ENCODE measurements around the gene ZNF544.
A peak's percentile ranks its signal among the peaks of the same experiment; 100 is the strongest.
"Not testable (repeated sequence)": the region's sequence is repeated elsewhere in the genome, so short reads cannot be mapped to it uniquely, and the experiment has no call there.

ZNF544 gene

GRCh38 chr19:58258259-58258658 is 29.5 kb downstream of the ZNF544 start:
- DNase-seq (ENCODE audit: low read depth) = not testable (repeated sequence)

GRCh38 chr19:58261600-58261967 is 32.9 kb downstream of the ZNF544 start:
- DNase-seq (ENCODE audit: low read depth) = no peak

- DNase-seq (ENCODE audit: low read depth) = no peak
These were observed 33.5 kb downstream of the ZNF544 start for GRCh38 chr19:58261968-58262921.

DNA sequence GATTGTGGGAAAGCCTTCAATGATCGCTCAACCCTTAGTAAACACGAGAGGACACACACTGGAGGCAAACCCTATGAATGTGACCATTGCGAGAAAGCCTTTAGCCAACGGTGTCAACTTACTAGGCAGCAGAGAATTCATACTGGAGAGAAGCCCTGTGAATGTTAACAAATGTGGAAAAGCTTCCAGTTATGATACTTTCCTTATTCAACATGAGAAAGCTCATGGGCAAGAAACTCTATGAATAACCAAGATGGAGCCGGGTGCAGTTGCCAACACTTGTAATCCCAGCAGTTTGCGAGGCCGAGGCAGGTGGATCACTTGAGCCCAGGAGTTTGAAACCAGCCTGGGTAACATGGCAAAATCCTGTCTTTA is 34.2 kb downstream of the ZNF544 start:
- no peak for DNase-seq (ENCODE audit: low read depth)

DNA sequence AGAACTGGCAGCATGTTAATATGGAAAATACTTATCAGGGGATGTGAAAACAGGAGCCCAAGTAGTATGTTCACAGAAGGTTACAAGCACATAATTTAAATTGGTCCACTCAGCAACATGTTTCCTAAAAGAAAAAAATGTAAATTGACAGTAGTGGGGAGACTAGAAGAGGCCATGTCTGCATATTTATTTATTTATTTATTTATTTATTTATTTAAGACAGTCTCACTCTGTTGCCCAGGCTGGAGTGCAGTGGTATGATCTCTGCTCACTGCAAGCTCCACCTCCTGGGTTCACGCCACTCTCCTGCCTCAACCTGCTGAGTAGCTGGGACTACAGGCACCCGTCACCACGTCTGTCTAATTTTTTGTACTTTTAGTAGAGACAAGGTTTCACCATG is 36.4 kb downstream of the ZNF544 start:
- no peak for DNase-seq (ENCODE audit: low read depth)

DNA sequence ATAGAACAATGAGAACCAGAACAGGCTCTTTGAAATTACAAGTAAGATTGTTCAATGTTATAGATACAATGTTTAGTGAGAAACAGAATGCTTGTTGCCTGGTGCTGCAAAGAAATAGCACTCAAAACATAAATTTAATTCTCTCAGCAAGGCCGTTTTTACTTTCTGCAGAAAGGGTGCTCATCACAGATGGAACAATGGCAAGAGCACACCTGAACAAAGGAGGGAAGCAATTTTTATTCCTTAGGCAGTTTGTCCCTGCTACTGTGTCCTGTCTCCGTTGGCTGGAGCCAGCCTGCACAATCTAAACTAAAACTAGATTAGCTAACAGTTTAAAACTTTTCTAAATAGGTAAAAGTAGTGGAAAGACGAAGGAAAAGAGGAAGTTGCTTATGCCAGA is 39.6 kb downstream of the ZNF544 start:
- no peak for DNase-seq (ENCODE audit: low read depth)

DNA sequence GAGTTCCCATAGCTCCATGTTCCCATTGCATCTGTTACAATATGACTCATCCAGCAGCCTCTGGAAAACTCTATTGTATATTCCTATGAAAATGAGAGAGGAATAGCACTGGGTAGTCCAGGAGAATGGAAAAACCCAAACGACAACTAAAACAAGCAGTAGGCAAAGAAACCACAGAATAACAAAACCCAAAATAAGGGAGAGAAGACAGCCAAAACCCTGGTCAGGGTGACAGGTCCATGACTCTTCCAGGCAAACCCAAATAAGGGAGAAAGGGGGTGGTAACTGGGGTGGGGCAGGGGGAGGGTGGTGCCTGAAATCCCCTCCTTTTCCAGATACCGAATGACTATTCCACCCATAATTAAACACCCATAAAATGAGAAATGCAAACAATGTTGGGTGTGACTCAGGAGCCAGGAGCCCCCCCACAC is 46.1 kb downstream of the ZNF544 start:
- DNase-seq (ENCODE audit: low read depth) = no peak

GRCh38 chr19:58275564-58275963 is 46.9 kb downstream of the ZNF544 start:
- DNase-seq (ENCODE audit: low read depth) = no peak

- DNase-seq (ENCODE audit: low read depth) = no peak
These were observed 48.5 kb downstream of the ZNF544 start for GRCh38 chr19:58277197-58277596.

DNA sequence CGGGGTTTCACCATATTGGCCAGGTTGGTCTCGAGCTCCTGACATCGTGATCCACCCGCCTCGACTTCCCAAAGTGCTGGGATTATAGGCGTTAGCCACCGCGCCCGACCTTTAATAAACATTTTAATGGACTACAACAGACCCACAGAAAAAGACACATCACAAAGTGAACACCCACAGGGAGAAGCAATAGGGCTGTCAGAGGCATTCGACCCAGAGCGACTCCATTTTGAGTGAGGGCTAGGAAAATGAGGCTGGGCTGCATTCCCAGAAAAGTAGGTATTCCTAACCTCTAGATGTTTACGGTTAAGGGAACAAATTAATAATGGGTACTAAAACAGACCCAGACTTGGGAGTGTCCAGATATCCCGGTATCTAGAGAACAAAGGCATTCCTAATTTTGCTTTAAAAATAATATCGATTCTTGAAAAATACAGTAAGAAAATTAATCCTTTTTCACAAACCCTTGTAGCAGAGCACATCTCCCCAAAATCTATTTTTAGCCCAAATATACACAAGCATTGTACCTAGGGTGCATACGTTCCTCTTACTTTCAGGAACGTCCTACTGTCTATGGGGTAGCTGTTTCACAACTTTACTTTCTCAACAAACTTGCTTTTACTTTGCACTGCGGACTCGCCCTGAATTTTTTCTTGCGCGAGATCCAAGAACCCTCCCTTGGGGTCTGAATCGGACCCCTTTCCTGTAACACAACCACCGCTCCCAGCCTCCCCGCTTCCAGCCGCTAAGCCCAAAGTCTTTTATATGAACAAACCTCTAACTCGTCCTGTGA is 49.2 kb downstream of the ZNF544 start:
- DNase-seq (ENCODE audit: low read depth) = no peak

GRCh38 chr19:58278541-58279041 is 49.9 kb downstream of the ZNF544 start, which contains the start of gene ZNF8:
ZNF8 (plus strand) TSS chr19:58278955; CDS start chr19:58279082, 127 bp downstream.
- peak; percentile 97 for DNase-seq (ENCODE audit: low read depth)

- peak; percentile 23 for DNase-seq (ENCODE audit: low read depth)
These were observed 50.6 kb downstream of the ZNF544 start for GRCh38 chr19:58279042-58279924.

DNA sequence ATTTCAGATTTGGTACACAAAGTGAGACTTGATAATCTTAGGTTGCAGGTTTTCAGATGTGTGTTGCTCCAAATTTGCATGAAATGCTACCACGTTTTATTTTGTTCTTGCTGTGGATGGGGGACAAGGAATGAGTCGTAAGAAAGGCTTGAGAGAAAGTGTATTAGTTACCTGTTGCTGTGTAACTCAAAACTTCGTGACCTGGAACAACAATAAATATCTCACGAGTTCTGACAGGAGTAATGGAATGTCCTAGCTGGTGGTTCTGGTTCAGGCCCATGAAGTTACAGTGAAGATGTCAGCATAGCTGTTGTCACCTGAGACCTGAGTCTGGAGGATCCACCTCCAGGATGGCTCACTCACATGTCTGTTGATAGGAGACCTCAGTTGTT is 51.2 kb downstream of the ZNF544 start:
- no peak for DNase-seq (ENCODE audit: low read depth)

DNA sequence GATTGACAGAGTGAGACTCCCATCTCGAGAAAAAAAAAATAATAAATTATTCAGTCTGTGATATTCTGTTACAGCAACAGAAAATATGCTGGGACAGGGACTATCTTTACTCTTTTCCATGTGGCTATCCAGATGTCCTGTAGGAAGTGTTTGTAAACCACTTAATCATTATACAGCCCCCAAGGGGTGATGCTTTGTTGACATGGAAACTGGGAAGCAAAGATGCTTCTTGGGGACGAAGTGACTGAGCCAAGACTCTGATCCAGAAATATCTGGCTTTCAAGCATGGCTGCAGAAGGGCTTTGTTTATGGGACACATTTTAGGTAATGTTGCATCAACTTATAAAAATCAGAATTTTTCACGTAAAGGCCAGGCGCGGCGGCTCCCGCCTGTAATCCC is 55.5 kb downstream of the ZNF544 start:
- DNase-seq (ENCODE audit: low read depth) = no peak

GRCh38 chr19:58291943-58292342 is 63.2 kb downstream of the ZNF544 start:
- no peak for DNase-seq (ENCODE audit: low read depth)

DNA sequence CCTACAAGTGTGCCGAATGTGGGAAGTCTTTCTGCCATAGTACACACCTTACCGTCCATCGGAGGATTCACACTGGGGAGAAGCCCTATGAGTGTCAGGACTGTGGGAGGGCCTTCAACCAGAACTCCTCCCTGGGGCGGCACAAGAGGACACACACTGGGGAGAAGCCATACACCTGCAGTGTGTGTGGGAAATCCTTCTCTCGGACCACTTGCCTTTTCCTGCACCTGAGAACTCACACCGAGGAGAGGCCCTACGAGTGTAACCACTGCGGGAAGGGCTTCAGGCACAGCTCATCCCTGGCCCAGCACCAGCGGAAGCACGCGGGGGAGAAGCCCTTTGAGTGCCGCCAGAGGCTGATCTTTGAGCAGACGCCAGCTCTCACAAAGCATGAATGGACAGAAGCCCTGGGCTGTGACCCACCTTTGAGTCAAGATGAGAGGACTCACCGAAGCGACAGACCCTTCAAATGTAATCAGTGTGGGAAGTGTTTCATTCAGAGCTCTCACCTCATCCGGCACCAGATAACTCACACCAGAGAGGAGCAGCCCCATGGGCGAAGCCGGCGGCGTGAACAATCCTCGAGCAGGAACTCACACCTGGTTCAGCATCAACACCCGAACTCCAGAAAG is 66.1 kb downstream of the ZNF544 start:
- DNase-seq (ENCODE audit: low read depth) = no peak

DNA sequence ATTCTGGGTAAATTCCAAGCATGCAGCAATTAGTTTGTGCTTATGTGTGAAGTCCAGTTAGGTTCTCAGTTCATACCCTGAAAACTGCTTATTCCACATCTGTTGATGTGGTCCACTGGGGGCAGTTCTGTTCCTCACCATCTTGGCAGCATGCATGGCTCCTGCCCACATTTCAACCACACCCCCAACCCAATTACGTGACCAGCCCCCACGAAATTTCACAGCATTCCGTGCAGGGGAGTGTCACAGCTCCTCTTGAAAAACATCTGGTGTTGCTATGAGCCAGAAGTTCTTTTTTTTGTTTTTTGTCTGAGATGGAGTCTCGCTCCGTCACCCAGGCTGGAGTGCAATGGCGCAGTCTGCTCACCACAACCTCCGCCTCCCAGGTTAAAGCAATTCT is 67.4 kb downstream of the ZNF544 start:
- no peak for DNase-seq (ENCODE audit: low read depth)

DNA sequence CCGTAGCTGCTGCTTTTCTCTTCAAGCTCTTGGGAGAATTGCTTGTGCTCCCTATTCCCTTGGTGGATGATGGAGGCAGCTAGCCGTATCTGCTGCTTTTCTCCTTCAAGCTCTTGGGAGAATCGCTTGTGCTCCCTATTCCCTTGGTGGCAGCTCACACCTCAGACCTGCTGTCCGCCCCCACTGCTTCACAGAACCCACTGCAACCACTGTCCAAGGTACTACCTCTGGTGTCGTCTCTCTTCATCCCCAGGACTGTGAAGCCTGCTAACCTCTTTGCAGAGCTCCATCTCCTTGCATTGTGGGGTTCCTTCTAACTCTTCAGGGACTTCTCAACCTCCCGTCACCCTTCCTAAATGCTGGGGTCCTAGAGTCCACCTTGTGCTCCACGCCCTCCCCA is 71.9 kb downstream of the ZNF544 start:
- no peak for DNase-seq (ENCODE audit: low read depth)

DNA sequence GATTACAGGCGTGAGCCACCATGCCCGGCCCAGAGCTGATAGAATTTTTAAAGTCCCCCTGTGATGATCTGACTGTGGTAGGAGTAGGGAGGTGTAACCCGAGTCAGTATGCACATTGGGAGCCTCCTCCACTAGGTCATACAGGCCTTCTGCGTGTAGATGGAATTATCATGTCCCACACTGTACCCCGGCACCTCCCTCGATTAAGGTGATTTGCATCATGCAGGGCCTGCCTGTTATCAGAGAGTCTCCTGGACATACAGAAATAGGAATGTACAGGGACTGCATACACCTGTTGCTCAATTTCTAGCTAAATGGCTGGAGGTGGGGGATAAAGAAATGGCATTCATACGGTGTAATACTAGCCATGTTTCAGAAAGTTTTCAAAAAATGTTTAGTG is 75.5 kb downstream of the ZNF544 start:
- no peak for DNase-seq (ENCODE audit: low read depth)

GRCh38 chr19:58304748-58305064 is 76.0 kb downstream of the ZNF544 start:
- DNase-seq (ENCODE audit: low read depth) = no peak

All from stimulated activated CD8-positive, alpha-beta memory T cell treated with anti-CD3 and anti-CD28 coated beads, Interleukin-12 subunit alpha, Interleukin-12 subunit beta, amount 100 ng/mL, for 4 hours (primary cell).